ACC112 (cell line): ENCODE measurements around the gene ESRRA.

Experiments used
- H2AFZ ChIP-seq: fragments of 200-600 bp; sonication (generic); one replicate; pipeline ENCODE4 v1.6.0; 2017; ENCODE audit warnings: antibody characterized with exemption, low read length; ENCODE audit not compliant: unreplicated experiment
- H3K27ac ChIP-seq: fragments of 200-600 bp; sonication (generic); 2 replicates; pipeline ENCODE4 v1.5.1; 2014; ENCODE audit warnings: low read depth, mild to moderate bottlenecking, antibody characterized with exemption, low read length, moderate library complexity
- H3K27me3 ChIP-seq: fragments of 200-600 bp; sonication (generic); 2 replicates; pipeline ENCODE4 v1.6.1; 2014; ENCODE audit warnings: mild to moderate bottlenecking, antibody characterized with exemption, low read length, moderate library complexity, mixed read lengths; ENCODE audit not compliant: insufficient read depth
- H3K36me3 ChIP-seq: fragments of 200-600 bp; sonication (generic); 2 replicates; pipeline ENCODE4 v1.6.1; 2016; ENCODE audit warnings: mild to moderate bottlenecking, antibody characterized with exemption, low read length, moderate library complexity, mixed read lengths; ENCODE audit not compliant: insufficient read depth
- H3K4me1 ChIP-seq: fragments of 200-600 bp; sonication (generic); one replicate; pipeline ENCODE4 v1.6.1; 2016; ENCODE audit warnings: low read length, mixed read lengths; ENCODE audit not compliant: insufficient read depth, unreplicated experiment, control insufficient read depth
- H3K4me3 ChIP-seq: fragments of 200-600 bp; sonication (generic); 2 replicates; pipeline ENCODE4 v1.5.1; 2014; ENCODE audit warnings: mild to moderate bottlenecking, low read depth, low read length
- H3K79me2 ChIP-seq: fragments of 200-600 bp; sonication (generic); one replicate; pipeline ENCODE4 v1.6.0; 2016; ENCODE audit warnings: low read length; ENCODE audit not compliant: control insufficient read depth, unreplicated experiment, insufficient read depth

The ESRRA gene

GRCh38 chr11:64295760-64296159 is 9.6 kb upstream of the ESRRA start:
- Histone ChIP-seq H3K4me3 (no peak overlapping the region), H2AFZ (no peak overlapping the region), H3K36me3 (no peaks in the 10 kb centered on the region), H3K27ac (no peak overlapping the region), H3K79me2 (no peaks in the 10 kb centered on the region), H3K27me3 (peaks cover 89% of the 10 kb centered on the region), H3K4me1 (peaks cover 5% of the 10 kb centered on the region)

- Histone ChIP-seq H3K27me3 (peaks cover 85% of the 10 kb centered on the region), H3K36me3 (no peaks in the 10 kb centered on the region), H3K27ac (no peak overlapping the region), H3K4me1 (peaks cover 5% of the 10 kb centered on the region), H2AFZ (no peak overlapping the region), H3K79me2 (no peaks in the 10 kb centered on the region), H3K4me3 (no peak overlapping the region)
Measured at GRCh38 chr11:64296236-64296635, 9.1 kb upstream of the ESRRA start.

GRCh38 chr11:64296830-64297698 is 8.3 kb upstream of the ESRRA start:
- Histone ChIP-seq H3K27ac (no peak overlapping the region), H3K4me3 (no peak overlapping the region), H3K27me3 (peaks cover 76% of the 10 kb centered on the region), H3K4me1 (peaks cover 5% of the 10 kb centered on the region), H2AFZ (no peak overlapping the region), H3K79me2 (no peaks in the 10 kb centered on the region), H3K36me3 (no peaks in the 10 kb centered on the region)

GRCh38 chr11:64297699-64298358 is 7.5 kb upstream of the ESRRA start:
- peaks cover 69% of the 10 kb centered on the region for H3K27me3 ChIP-seq

GRCh38 chr11:64298966-64299846 is 6.1 kb upstream of the ESRRA start:
- H3K4me1 ChIP-seq = peaks cover 10% of the 10 kb centered on the region
- no peak overlapping the region for H2AFZ ChIP-seq
- H3K27ac ChIP-seq = no peak overlapping the region
- H3K27me3 ChIP-seq = peaks cover 57% of the 10 kb centered on the region
- H3K79me2 ChIP-seq = no peaks in the 10 kb centered on the region
- H3K36me3 ChIP-seq = no peaks in the 10 kb centered on the region
- H3K4me3 ChIP-seq = peak overlapping the region; percentile 68

More at GRCh38 chr11:64297699-64298358, 7.5 kb upstream of the ESRRA start:
- no peak overlapping the region for H3K4me3 ChIP-seq
- no peak overlapping the region for H2AFZ ChIP-seq
- no peak overlapping the region for H3K27ac ChIP-seq
- H3K79me2 ChIP-seq = no peaks in the 10 kb centered on the region
- H3K4me1 ChIP-seq = peaks cover 5% of the 10 kb centered on the region
- no peaks in the 10 kb centered on the region for H3K36me3 ChIP-seq

GRCh38 chr11:64299847-64300648 is 5.3 kb upstream of the ESRRA start, which contains the start of gene CATSPERZ:
Gene CATSPERZ (plus strand): TSS chr11:64300358. CDS start chr11:64300411, 53 bp downstream.
- H2AFZ ChIP-seq = no peak within 1 kb of the TSS
- H3K4me1 ChIP-seq = peaks cover 10% of the 10 kb centered on the region
- no peaks in the 10 kb centered on the region for H3K36me3 ChIP-seq
- H3K4me3 ChIP-seq = peak within 1 kb of the TSS; percentile 68
- peaks cover 54% of the 10 kb centered on the region for H3K27me3 ChIP-seq
- no peaks in the 10 kb centered on the region for H3K79me2 ChIP-seq
- H3K27ac ChIP-seq = no peak within 1 kb of the TSS

GRCh38 chr11:64303109-64304031 is 2.0 kb upstream of the ESRRA start:
- Histone ChIP-seq H3K79me2 (peaks cover 10% of the 10 kb centered on the region), H3K36me3 (no peaks in the 10 kb centered on the region), H3K4me1 (peaks cover 19% of the 10 kb centered on the region), H3K4me3 (no peak overlapping the region), H3K27ac (no peak overlapping the region), H3K27me3 (peaks cover 25% of the 10 kb centered on the region), H2AFZ (no peak overlapping the region)

- H2AFZ ChIP-seq = no peak overlapping the region
- H3K79me2 ChIP-seq = peaks cover 10% of the 10 kb centered on the region
- H3K36me3 ChIP-seq = no peaks in the 10 kb centered on the region
- no peak overlapping the region for H3K27ac ChIP-seq
- H3K27me3 ChIP-seq = peaks cover 18% of the 10 kb centered on the region
- H3K4me3 ChIP-seq = peak overlapping the region; percentile 78
- H3K4me1 ChIP-seq = peaks cover 19% of the 10 kb centered on the region
Measured at GRCh38 chr11:64304032-64304315, 1.4 kb upstream of the ESRRA start.

- H3K4me1 ChIP-seq = peaks cover 19% of the 10 kb centered on the region
- peak overlapping the region; percentile 58 for H2AFZ ChIP-seq
Measured at GRCh38 chr11:64304316-64305072, 830 bp upstream of the ESRRA start.

More at GRCh38 chr11:64304316-64305072, 830 bp upstream of the ESRRA start:
- peaks cover 13% of the 10 kb centered on the region for H3K27me3 ChIP-seq
- peak overlapping the region; percentile 78 for H3K4me3 ChIP-seq
- H3K79me2 ChIP-seq = peaks cover 10% of the 10 kb centered on the region
- peak overlapping the region; percentile 71 for H3K27ac ChIP-seq
- no peaks in the 10 kb centered on the region for H3K36me3 ChIP-seq
